ENCODE measurements around the gene RGMA.

DNA sequence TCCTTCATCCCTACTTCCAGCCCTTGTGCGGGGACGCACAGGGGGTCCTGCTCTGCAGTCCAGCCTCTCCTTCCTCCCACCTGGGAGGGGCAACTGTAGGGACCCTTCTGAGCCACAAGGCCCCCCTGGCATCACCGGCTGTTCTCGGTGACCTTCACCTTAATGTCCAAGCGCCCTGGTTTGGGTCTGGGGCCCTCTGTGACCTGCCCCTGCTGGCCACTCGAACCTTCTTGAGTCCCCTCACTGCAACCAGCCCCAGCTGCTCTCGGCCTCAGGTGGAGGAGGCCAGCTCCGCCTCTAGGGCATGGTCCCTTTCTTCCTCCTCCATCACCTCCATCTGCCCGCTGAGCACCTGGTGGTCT is 57.9 kb downstream of the RGMA start:
- no peak for TF ChIP-seq JUND (IDR thresholded peaks at IDR 0.05)
- TF ChIP-seq, protein P1, sequence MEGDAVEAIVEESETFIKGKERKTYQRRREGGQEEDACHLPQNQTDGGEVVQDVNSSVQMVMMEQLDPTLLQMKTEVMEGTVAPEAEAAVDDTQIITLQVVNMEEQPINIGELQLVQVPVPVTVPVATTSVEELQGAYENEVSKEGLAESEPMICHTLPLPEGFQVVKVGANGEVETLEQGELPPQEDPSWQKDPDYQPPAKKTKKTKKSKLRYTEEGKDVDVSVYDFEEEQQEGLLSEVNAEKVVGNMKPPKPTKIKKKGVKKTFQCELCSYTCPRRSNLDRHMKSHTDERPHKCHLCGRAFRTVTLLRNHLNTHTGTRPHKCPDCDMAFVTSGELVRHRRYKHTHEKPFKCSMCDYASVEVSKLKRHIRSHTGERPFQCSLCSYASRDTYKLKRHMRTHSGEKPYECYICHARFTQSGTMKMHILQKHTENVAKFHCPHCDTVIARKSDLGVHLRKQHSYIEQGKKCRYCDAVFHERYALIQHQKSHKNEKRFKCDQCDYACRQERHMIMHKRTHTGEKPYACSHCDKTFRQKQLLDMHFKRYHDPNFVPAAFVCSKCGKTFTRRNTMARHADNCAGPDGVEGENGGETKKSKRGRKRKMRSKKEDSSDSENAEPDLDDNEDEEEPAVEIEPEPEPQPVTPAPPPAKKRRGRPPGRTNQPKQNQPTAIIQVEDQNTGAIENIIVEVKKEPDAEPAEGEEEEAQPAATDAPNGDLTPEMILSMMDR (IDR thresholded peaks at IDR 0.05 in 2 of 3, conservative IDR thresholded peaks at IDR 0.05 in 1 of 3; ENCODE audit: borderline replicate concordance in 1 of 3, insufficient read depth in 1 of 3, low read depth in 2 of 3, low read length in 2 of 3) = no peak
- TF ChIP-seq YY1 (IDR thresholded peaks at IDR 0.05; ENCODE audit: extremely low read depth, insufficient replicate concordance, low read depth, low read length) = no peak
- no peak for TF ChIP-seq RAD21 (IDR thresholded peaks at IDR 0.05; ENCODE audit: low read depth)
- TF ChIP-seq, protein P2, sequence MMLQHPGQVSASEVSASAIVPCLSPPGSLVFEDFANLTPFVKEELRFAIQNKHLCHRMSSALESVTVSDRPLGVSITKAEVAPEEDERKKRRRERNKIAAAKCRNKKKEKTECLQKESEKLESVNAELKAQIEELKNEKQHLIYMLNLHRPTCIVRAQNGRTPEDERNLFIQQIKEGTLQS (IDR thresholded peaks at IDR 0.05) = no peak
- no peak for TF ChIP-seq ZNF274 (IDR thresholded peaks at IDR 0.05; ENCODE audit: low read depth, low read length)
- no peak for TF ChIP-seq TCF7L2 (IDR thresholded peaks at IDR 0.05; ENCODE audit: borderline replicate concordance, extremely low read depth, insufficient read depth, insufficient read length)
- TF ChIP-seq EZH2 (IDR thresholded peaks at IDR 0.05) = no peak
- no peak for TF ChIP-seq POLR2A (IDR thresholded peaks at IDR 0.05; ENCODE audit: borderline replicate concordance, extremely low read depth, insufficient read depth, insufficient read length)
- no peak for TF ChIP-seq SP1 (IDR thresholded peaks at IDR 0.05; ENCODE audit: low read depth)
- no peak for TF ChIP-seq POLR2AphosphoS5 (IDR thresholded peaks at IDR 0.05; ENCODE audit: low read depth, low read length)
- no peak for TF ChIP-seq ELF1 (IDR thresholded peaks at IDR 0.05; ENCODE audit: borderline replicate concordance, low read depth)
